Activated naive CD4-positive, alpha-beta T cell treated with anti-CD3 and anti-CD28 coated beads, Interleukin-2, amount 50 U/mL, for 72 hours (primary cell): ENCODE measurements around the gene PSME3. TPM values are rescaled to one million over a fixed set of nuclear protein-coding genes. Genes with fewer than 3 reads are reported as not detected.

Source experiments
- ATAC-seq, 2 donors: fragments of 150-1000 bp; cut with Tn5 transposase; 2 replicates each; pipeline ENCODE4 v1.10.0; 2021; ENCODE audit warnings: mild to moderate bottlenecking in 2 of 2, moderate library complexity in 2 of 2
- DNase-seq, 2 donors: peaks; one replicate each; pipeline ENCODE4 v3.0.0; 2021 to 2022; ENCODE audit warnings: low spot score in 2 of 2
- H3K27ac Mint-ChIP-seq, 2 donors: one replicate each; pipeline ENCODE4 v1.8.0; 2022; ENCODE audit warnings: mild to moderate bottlenecking in 2 of 2, mixed read lengths in 2 of 2
- H3K36me3 Mint-ChIP-seq, 2 donors: one replicate each; pipeline ENCODE4 v1.8.0; 2022; ENCODE audit warnings: mixed read lengths in 2 of 2
- H3K9me3 Mint-ChIP-seq, 2 donors: one replicate each; pipeline ENCODE4 v1.8.0; 2022; ENCODE audit warnings: mixed read lengths in 2 of 2
- total RNA-seq, 2 donors: library from RNA; stranded (reverse); gene quantifications; one replicate each; pipeline ENCODE4 v1.2.3, GENCODE V29; 2022

The PSME3 gene
- 10 to 100 TPM; 79.1 to 95.5 TPM for total RNA-seq

- peak; percentile 93 to 96 for ATAC-seq
- peak within 1 kb of the TSS; percentile 98 for H3K27ac Mint-ChIP-seq
- H3K36me3 Mint-ChIP-seq = peaks cover 13 to 15% of the 10 kb centered on the region in 2 donors
- DNase-seq = peak; percentile 87 to 92
- no peaks in the 10 kb centered on the region for H3K9me3 Mint-ChIP-seq
Observed at GRCh38 chr17:42832934-42833766, at the start of gene PSME3. Gene PSME3 (plus strand): TSS chr17:42833397. CDS start chr17:42833632, 235 bp downstream.

GRCh38 chr17:42783791-42784138, 49.4 kb upstream of the PSME3 start:
- H3K9me3 Mint-ChIP-seq = no peaks in the 10 kb centered on the region
- DNase-seq (no peak), ATAC-seq (no peak)
- peaks cover 6 to 22% of the 10 kb centered on the region in 2 donors for H3K36me3 Mint-ChIP-seq
- no peak overlapping the region for H3K27ac Mint-ChIP-seq

GRCh38 chr17:42784409-42784808, 48.8 kb upstream of the PSME3 start:
- no peak for ATAC-seq
- Mint-ChIP-seq H3K27ac (no peak overlapping the region), H3K36me3 (peaks cover 6 to 17% of the 10 kb centered on the region in 2 donors), H3K9me3 (no peaks in the 10 kb centered on the region)
- DNase-seq = no peak

- ATAC-seq (no peak), DNase-seq (peak in 1 of 2 donors; percentile 50)
- Mint-ChIP-seq H3K36me3 (peaks cover 6 to 14% of the 10 kb centered on the region in 2 donors), H3K27ac (no peak overlapping the region), H3K9me3 (no peaks in the 10 kb centered on the region)
Observed at GRCh38 chr17:42784811-42785592, 48.2 kb upstream of the PSME3 start.

- Mint-ChIP-seq H3K36me3 (peaks cover 6 to 14% of the 10 kb centered on the region in 2 donors), H3K27ac (no peak overlapping the region), H3K9me3 (no peaks in the 10 kb centered on the region)
- DNase-seq (no peak), ATAC-seq (no peak)
Observed at GRCh38 chr17:42787266-42787665, 45.9 kb upstream of the PSME3 start.

GRCh38 chr17:42791948-42792347, 41.2 kb upstream of the PSME3 start:
- Mint-ChIP-seq H3K36me3 (no peaks in the 10 kb centered on the region), H3K9me3 (no peaks in the 10 kb centered on the region), H3K27ac (no peak overlapping the region)
- ATAC-seq = no peak
- no peak for DNase-seq

- ATAC-seq (no peak), DNase-seq (no peak)
Observed at GRCh38 chr17:42792545-42792944, 40.7 kb upstream of the PSME3 start.

GRCh38 chr17:42795061-42795460, 38.1 kb upstream of the PSME3 start:
- no peak for ATAC-seq
- DNase-seq = no peak
- peaks cover 8% of the 10 kb centered on the region in 2 donors for H3K36me3 Mint-ChIP-seq
- H3K27ac Mint-ChIP-seq = peak overlapping the region in 1 of 2 donors; percentile 51
- H3K9me3 Mint-ChIP-seq = peaks cover 4% of the 10 kb centered on the region in 2 donors

More at GRCh38 chr17:42792545-42792944, 40.7 kb upstream of the PSME3 start:
- H3K9me3 Mint-ChIP-seq = no peaks in the 10 kb centered on the region
- H3K36me3 Mint-ChIP-seq = no peaks in the 10 kb centered on the region
- no peak overlapping the region for H3K27ac Mint-ChIP-seq

- ATAC-seq (no peak), DNase-seq (no peak)
- peaks cover 8% of the 10 kb centered on the region in 2 donors for H3K36me3 Mint-ChIP-seq
- H3K27ac Mint-ChIP-seq = no peak overlapping the region
- peaks cover 4% of the 10 kb centered on the region in 2 donors for H3K9me3 Mint-ChIP-seq
Observed at GRCh38 chr17:42795465-42795864, 37.7 kb upstream of the PSME3 start.

- peaks cover 8% of the 10 kb centered on the region in 2 donors for H3K36me3 Mint-ChIP-seq
- no peak overlapping the region for H3K27ac Mint-ChIP-seq
- DNase-seq (peak in 1 of 2 donors; percentile 18), ATAC-seq (no peak)
- H3K9me3 Mint-ChIP-seq = peaks cover 4% of the 10 kb centered on the region in 2 donors
Observed at GRCh38 chr17:42796066-42796758, 37.0 kb upstream of the PSME3 start.

- DNase-seq = no peak
Observed at GRCh38 chr17:42797067-42798007, 35.9 kb upstream of the PSME3 start.

GRCh38 chr17:42798011-42798382, 35.2 kb upstream of the PSME3 start:
- Mint-ChIP-seq H3K9me3 (peaks cover 4% of the 10 kb centered on the region in 2 donors), H3K27ac (peak overlapping the region; percentile 81 to 94), H3K36me3 (peaks cover 8% of the 10 kb centered on the region in 2 donors)
- ATAC-seq (no peak), DNase-seq (no peak)

More at GRCh38 chr17:42797067-42798007, 35.9 kb upstream of the PSME3 start:
- no peak for ATAC-seq
- peaks cover 8% of the 10 kb centered on the region in 2 donors for H3K36me3 Mint-ChIP-seq
- peaks cover 4% of the 10 kb centered on the region in 2 donors for H3K9me3 Mint-ChIP-seq
- no peak overlapping the region for H3K27ac Mint-ChIP-seq

- peaks cover 8% of the 10 kb centered on the region in 2 donors for H3K36me3 Mint-ChIP-seq
- peak; percentile 96 to 100 for ATAC-seq
- peak; percentile 75 to 86 for DNase-seq
- peak within 1 kb of the TSS; percentile 81 to 94 for H3K27ac Mint-ChIP-seq
- H3K9me3 Mint-ChIP-seq = peaks cover 4% of the 10 kb centered on the region in 2 donors
Observed at GRCh38 chr17:42798383-42799380, 34.5 kb upstream of the PSME3 start, which contains the start of the genes CNTD1 and COA3. Gene CNTD1 (plus strand): TSS chr17:42798861. CDS start chr17:42799068, 207 bp downstream. Gene COA3 (minus strand): TSS chr17:42798704. CDS start chr17:42798681, 23 bp downstream.

GRCh38 chr17:42803074-42803883, 29.9 kb upstream of the PSME3 start:
- ATAC-seq (no peak), DNase-seq (no peak)
- Mint-ChIP-seq H3K9me3 (peaks cover 4% of the 10 kb centered on the region in 2 donors), H3K27ac (no peak overlapping the region), H3K36me3 (peaks cover 7% of the 10 kb centered on the region in 2 donors)
